ENCODE measurements around the gene CPXM1. TPM values are rescaled to one million over a fixed set of nuclear protein-coding genes. Genes with fewer than 3 reads are reported as not detected.

CPXM1 gene
- total and polyA plus RNA-seq, 2 donors (not counting 3 experiments of a cell fraction or from before 2014, with no cell fraction given): 18.9 to 20.3 TPM

- peaks cover 6% of the 10 kb centered on the region for H3K4me1 ChIP-seq (ENCODE audit: control insufficient read depth, extremely low read depth, insufficient read depth, low read length)
- H3K4me3 ChIP-seq (replicated peaks in 1 of 3; ENCODE audit: insufficient read depth in 1 of 3, low read depth in 1 of 3, low read length in 3 of 3): no peak overlapping the region
- no peak for TF ChIP-seq MAX (IDR thresholded peaks at IDR 0.05; ENCODE audit: insufficient read depth, insufficient read length)
- TF ChIP-seq GATA2 (IDR thresholded peaks at IDR 0.05; ENCODE audit: insufficient read depth, insufficient read length, low read depth, low read length): no peak
- TF ChIP-seq JUN (IDR thresholded peaks at IDR 0.05; ENCODE audit: borderline replicate concordance, insufficient read depth, insufficient read length, low read depth): no peak
- no peak for TF ChIP-seq CTCF (IDR thresholded peaks at IDR 0.05; ENCODE audit: extremely low read depth in 1 of 2, insufficient read depth in 1 of 2, low read depth in 1 of 2, low read length in 2 of 2)
- TF ChIP-seq MYC (IDR thresholded peaks at IDR 0.05; ENCODE audit: low read depth, low read length): no peak
- no peak for TF ChIP-seq POLR2AphosphoS5 (IDR thresholded peaks at IDR 0.05; ENCODE audit: insufficient read depth, low read depth, low read length)
- TF ChIP-seq EZH2 (IDR thresholded peaks at IDR 0.05; ENCODE audit: borderline replicate concordance, low read depth, low read length, severe bottlenecking): no peak
- FAIRE-seq: no peak
- H2AFZ ChIP-seq (ENCODE audit: low read depth, low read length): no peak overlapping the region
- POLR2A ChIA-PET: no interaction called here
- H4K20me1 ChIP-seq (replicated peaks; ENCODE audit: control insufficient read depth, extremely low read depth, insufficient read depth, low read length): no peaks in the 10 kb centered on the region
- H3K27ac ChIP-seq (ENCODE audit: insufficient read depth, low read depth, low read length): no peak overlapping the region
- DNase-seq (ENCODE audit: low read depth, low spot score): no peak
- H3K36me3 ChIP-seq (ENCODE audit: control insufficient read depth in 2 of 2, extremely low read depth in 1 of 2, insufficient read depth in 2 of 2, low read length in 2 of 2): no peaks in the 10 kb centered on the region
- dilution Hi-C loops (cut with MboI; ENCODE audit: extremely low pct_ligation_motif_present, low sequenced_read_pairs): no loop called here
- no peaks in the 10 kb centered on the region for H3K9me1 ChIP-seq (replicated peaks; ENCODE audit: control insufficient read depth, extremely low read depth, insufficient read depth, low read length)
- H3K4me2 ChIP-seq (ENCODE audit: insufficient read depth, low read length): no peak overlapping the region
- H3K27me3 ChIP-seq (ENCODE audit: control insufficient read depth in 2 of 2, insufficient read depth in 2 of 2, low read length in 2 of 2): peaks cover 0 to 2% of the 10 kb centered on the region in 2 experiments
- CTCF ChIA-PET: interaction anchor here (1.6 kb wide), 1 partner anchor 12 kb away, joined by 4 read pairs; no protein-coding TSS in a partner anchor
- no peaks in the 10 kb centered on the region for H3K79me2 ChIP-seq (ENCODE audit: control insufficient read depth, insufficient read depth, low read length)
- no TSS peak for BruUV-seq (replicated peaks)
- no peaks in the 10 kb centered on the region for H3K9me3 ChIP-seq (replicated peaks; ENCODE audit: control insufficient read depth, insufficient read depth, low read length)
- intact Hi-C loops (cut with micrococcal nuclease): no loop called here
- no peak overlapping the region for H3K9ac ChIP-seq (replicated peaks; ENCODE audit: extremely low read depth, insufficient read depth, low read length)
Observed at GRCh38 chr20:2775139-2775538, 25.3 kb downstream of the CPXM1 start.

Measured in endothelial cell of umbilical vein (primary cell).